GM23248 (cell line): ENCODE results near the gene ARHGAP23. TPM values are rescaled to one million over a fixed set of nuclear protein-coding genes. Genes with fewer than 3 reads are reported as not detected.
"Not testable (repeated sequence)": the region's sequence is repeated elsewhere in the genome, so short reads cannot be mapped to it uniquely, and the experiment has no call there.

Experiments
- DNase-seq: peaks from one replicate; pipeline ENCODE4 v3.0.0-alpha.2; 2015
- H2AFZ ChIP-seq: fragments of 200-600 bp; sonication (generic); 2 replicates; pipeline ENCODE4 v1.6.1; 2016; ENCODE audit warnings: antibody characterized with exemption
- H3F3A ChIP-seq: fragments of 200-600 bp; sonication (generic); 2 replicates; pipeline ENCODE4 v1.6.1; 2016; ENCODE audit warnings: mild to moderate bottlenecking, antibody characterized with exemption, mixed run types; ENCODE audit not compliant: insufficient read depth
- H3K27ac ChIP-seq: fragments of 200-600 bp; sonication (generic); 2 replicates; pipeline ENCODE4 v1.5.1; 2016; ENCODE audit warnings: mild to moderate bottlenecking
- H3K27me3 ChIP-seq: fragments of 200-600 bp; sonication (generic); replicated peaks from 2 replicates; pipeline ENCODE4 v1.6.1; 2016; ENCODE audit warnings: mild to moderate bottlenecking; ENCODE audit not compliant: insufficient read depth
- H3K36me3 ChIP-seq: fragments of 200-600 bp; sonication (generic); 2 replicates; pipeline ENCODE4 v1.6.1; 2016; ENCODE audit warnings: low read depth, mild to moderate bottlenecking
- H3K4me1 ChIP-seq: fragments of 200-600 bp; sonication (generic); 2 replicates; pipeline ENCODE4 v1.6.1; 2016; ENCODE audit warnings: mild to moderate bottlenecking; ENCODE audit not compliant: insufficient read depth
- H3K4me2 ChIP-seq: fragments of 200-600 bp; sonication (generic); one replicate; pipeline ENCODE4 v1.6.1; 2016; ENCODE audit warnings: mild to moderate bottlenecking; ENCODE audit not compliant: unreplicated experiment
- H3K4me3 ChIP-seq: fragments of 200-600 bp; sonication (generic); 2 replicates; pipeline ENCODE4 v1.5.1; 2016; ENCODE audit warnings: mild to moderate bottlenecking
- H3K79me2 ChIP-seq: fragments of 200-600 bp; sonication (generic); 2 replicates; pipeline ENCODE4 v1.6.1; 2016; ENCODE audit warnings: mild to moderate bottlenecking; ENCODE audit not compliant: insufficient read depth
- H3K9ac ChIP-seq: fragments of 200-600 bp; sonication (generic); 2 replicates; pipeline ENCODE4 v1.6.1; 2016; ENCODE audit warnings: mild to moderate bottlenecking
- H3K9me2 ChIP-seq: fragments of 200-600 bp; sonication (generic); 2 replicates; pipeline ENCODE4 v1.6.1; 2016; ENCODE audit warnings: mixed run types, mild to moderate bottlenecking, moderate library complexity; ENCODE audit not compliant: insufficient read depth
- H3K9me3 ChIP-seq: fragments of 200-600 bp; sonication (generic); one replicate; pipeline ENCODE4 v1.6.1; 2017; ENCODE audit warnings: low read depth
- H4K20me1 ChIP-seq: fragments of 200-600 bp; sonication (generic); 2 replicates; pipeline ENCODE4 v1.6.0; 2016; ENCODE audit not compliant: insufficient read depth
- EZH2 ChIP-seq: fragments of 200-600 bp; sonication (generic); IDR thresholded peaks from 2 replicates; pipeline ENCODE4 v1.6.1; 2018; ENCODE audit warnings: antibody characterized with exemption, mild to moderate bottlenecking; ENCODE audit not compliant: insufficient read depth, poor library complexity, severe bottlenecking
- EZH2phosphoT487 ChIP-seq: fragments of 200-600 bp; sonication (generic); IDR thresholded peaks from 2 replicates; pipeline ENCODE4 v1.6.1; 2018; ENCODE audit warnings: antibody characterized with exemption, moderate library complexity, mild to moderate bottlenecking, low read depth; ENCODE audit not compliant: insufficient read depth
- WGBS, 2 experiments: methylation state at CpG; one replicate each; pipeline ENCODE4 v1.1.6; 2015 to 2017; ENCODE audit warnings: low lambda C conversion rate in 2 of 2, low coverage in 1 of 2; ENCODE audit errors: missing lambda C conversion rate in 2 of 2; 5-methylcytosine and 5-hydroxymethylcytosine counted together
- in situ Hi-C: fragments of 300-500 bp; cut with MboI; formaldehyde crosslinking; loops from 2 replicates; pipeline ENCODE4 v1.15.0; 2020
- polyA plus RNA-seq: library from polyadenylated mRNA; unstranded; fragments of >200 nt; fragmentation: Nextera tagmentation; extraction: Ambion mirVana; gene quantifications from 2 replicates; pipeline ENCODE4 v1.2.1, GENCODE V29; 2016
- total RNA-seq: library from RNA; depleted of rRNA; stranded (reverse); fragments of >200 nt; shearing (Covaris generic); gene quantifications from 2 replicates; pipeline ENCODE4 v1.2.3, GENCODE V29; 2014

The ARHGAP23 gene
- total and polyA plus RNA-seq, 2 experiments from 2014 or later = 6.6 to 69.4 TPM

GRCh38 chr17:38482039-38482699 lies 53.9 kb downstream of the ARHGAP23 start:
- 69 to 76% methylated on average over 15 to 19 of the region's 19 CpGs for WGBS, 2 experiments
- not testable (repeated sequence) for DNase-seq, H2AFZ ChIP-seq, H3K27me3 ChIP-seq, H3K4me2 ChIP-seq, H3K4me1 ChIP-seq, H3K9ac ChIP-seq, H3K4me3 ChIP-seq, H3K27ac ChIP-seq, H3F3A ChIP-seq, H3K9me2 ChIP-seq, H3K9me3 ChIP-seq, H4K20me1 ChIP-seq
- peaks cover 24% of the 10 kb centered on the region for H3K79me2 ChIP-seq
- in situ Hi-C loops = loop anchor here (10.0 kb wide), 1 partner anchor 47 kb away; no protein-coding TSS in a partner anchor
- peaks cover 18% of the 10 kb centered on the region; the same call in 1 of the 2 replicates for H3K36me3 ChIP-seq

GRCh38 chr17:38482700-38483043 lies 54.4 kb downstream of the ARHGAP23 start:
- not testable (repeated sequence) for H3K27me3 ChIP-seq, H4K20me1 ChIP-seq, H3K27ac ChIP-seq, H3K4me1 ChIP-seq, H3K4me3 ChIP-seq, H2AFZ ChIP-seq, DNase-seq, H3F3A ChIP-seq, H3K9me2 ChIP-seq, H3K9ac ChIP-seq, H3K9me3 ChIP-seq, H3K4me2 ChIP-seq
- in situ Hi-C loops = loop anchor here (10.0 kb wide), 1 partner anchor 48 kb away; no protein-coding TSS in a partner anchor
- Histone ChIP-seq H3K79me2 (peaks cover 23% of the 10 kb centered on the region), H3K36me3 (peaks cover 20% of the 10 kb centered on the region; the same call in 1 of the 2 replicates)
- 95% methylated on average over 7 to 8 of the region's 8 CpGs for WGBS, 2 experiments

- WGBS, 2 experiments = 41 to 44% methylated on average over 19 to 21 of the region's 21 CpGs
- Histone ChIP-seq H3F3A (peaks cover 15% of the 10 kb centered on the region), H3K9ac (peak overlapping the region; percentile 21; the same call in 1 of the 2 replicates), H3K79me2 (peaks cover 40% of the 10 kb centered on the region), H3K36me3 (peaks cover 27% of the 10 kb centered on the region), H3K27ac (peak overlapping the region; percentile 51)
- in situ Hi-C loops = loop anchor here (10.0 kb wide), 1 partner anchor 50 kb away; no protein-coding TSS in a partner anchor
- not testable (repeated sequence) for H2AFZ ChIP-seq, H3K4me1 ChIP-seq, H3K4me3 ChIP-seq, H3K9me2 ChIP-seq, H3K27me3 ChIP-seq, H3K9me3 ChIP-seq, H3K4me2 ChIP-seq, H4K20me1 ChIP-seq
- DNase-seq = peak; percentile 83
Measured at GRCh38 chr17:38484242-38485145, 56.2 kb downstream of the ARHGAP23 start.

- H3K4me2 ChIP-seq = no peak overlapping the region
- H3K36me3 ChIP-seq = peaks cover 27% of the 10 kb centered on the region
- no peaks in the 10 kb centered on the region for H3K9me3 ChIP-seq
- H3K9ac ChIP-seq = no peak overlapping the region
- H3K9me2 ChIP-seq = no peaks in the 10 kb centered on the region
- H4K20me1 ChIP-seq = no peaks in the 10 kb centered on the region
- no peak overlapping the region for H2AFZ ChIP-seq
- no peak for DNase-seq
- in situ Hi-C loops = loop anchor here (10.0 kb wide), 1 partner anchor 50 kb away; no protein-coding TSS in a partner anchor
- 0 out of 2 replicates have a peak, but pooled peaks cover 4% of the 10 kb centered on the region for H3K4me1 ChIP-seq
- H3K27me3 ChIP-seq = no peaks in the 10 kb centered on the region
- H3K27ac ChIP-seq = peak overlapping the region; percentile 51
- peaks cover 15% of the 10 kb centered on the region for H3F3A ChIP-seq
- H3K4me3 ChIP-seq = no peak overlapping the region
- WGBS, 2 experiments = 47 to 50% methylated on average over 2 of the region's 2 CpGs
- TF ChIP-seq EZH2 = no peak
- TF ChIP-seq EZH2phosphoT487 = no peak
- H3K79me2 ChIP-seq = peaks cover 40% of the 10 kb centered on the region
Measured at GRCh38 chr17:38485146-38485468, 56.8 kb downstream of the ARHGAP23 start.

GRCh38 chr17:38485681-38486298 lies 57.5 kb downstream of the ARHGAP23 start:
- Histone ChIP-seq H3K27ac (0 out of 2 replicates have a peak overlapping the region, but pooled peaks have one; percentile 51), H3F3A (peaks cover 15% of the 10 kb centered on the region), H3K36me3 (peaks cover 27% of the 10 kb centered on the region), H3K79me2 (peaks cover 40% of the 10 kb centered on the region)
- H3K9ac ChIP-seq, H3K4me3 ChIP-seq, DNase-seq, H2AFZ ChIP-seq, H3K4me1 ChIP-seq, H4K20me1 ChIP-seq, H3K4me2 ChIP-seq, H3K9me3 ChIP-seq, H3K9me2 ChIP-seq, H3K27me3 ChIP-seq: not testable (repeated sequence)
- WGBS, 2 experiments = 56 to 74% methylated on average over 11 to 13 of the region's 13 CpGs
- in situ Hi-C loops = loop anchor here (10.0 kb wide), 1 partner anchor 51 kb away; no protein-coding TSS in a partner anchor

GRCh38 chr17:38489774-38490173 lies 61.5 kb downstream of the ARHGAP23 start:
- not testable (repeated sequence) for H3K4me1 ChIP-seq, H3K4me2 ChIP-seq, H2AFZ ChIP-seq, H3F3A ChIP-seq, H3K27me3 ChIP-seq, H3K9me3 ChIP-seq, H3K9ac ChIP-seq, H3K4me3 ChIP-seq, H3K27ac ChIP-seq, DNase-seq, H4K20me1 ChIP-seq, H3K9me2 ChIP-seq
- peaks cover 31% of the 10 kb centered on the region for H3K36me3 ChIP-seq
- WGBS, 2 experiments = 91 to 93% methylated on average over 17 of the region's 17 CpGs
- in situ Hi-C loops = loop anchor here (10.0 kb wide), 1 partner anchor 55 kb away; no protein-coding TSS in a partner anchor
- H3K79me2 ChIP-seq = peaks cover 44% of the 10 kb centered on the region
